ENCODE data around the gene WDR38. TPM values are rescaled to one million over a fixed set of nuclear protein-coding genes. Genes with fewer than 3 reads are reported as not detected.

WDR38 gene
- total RNA-seq, 1 donor from 2014 or later = 6.6 TPM

- intact Hi-C loops (cut with DNase I) = no loop called here
- no peak for ATAC-seq
- no peak for DNase-seq
- TF ChIP-seq CTCF (IDR thresholded peaks at IDR 0.05) = no peak
- Histone ChIP-seq H3K27ac (no peak overlapping the region), H3K36me3 (peaks cover 54% of the 10 kb centered on the region), H3K27me3 (ENCODE audit: low read depth) (no peaks in the 10 kb centered on the region), H3K9me3 (no peaks in the 10 kb centered on the region), H3K4me1 (peaks cover 46% of the 10 kb centered on the region), H3K4me3 (no peak overlapping the region)
Observed at GRCh38 chr9:124873664-124874063, 20.4 kb downstream of the WDR38 start.

GRCh38 chr9:124875501-124875900 lies 22.2 kb downstream of the WDR38 start:
- DNase-seq (no peak), ATAC-seq (no peak)
- H3K36me3 ChIP-seq = peaks cover 72% of the 10 kb centered on the region
- TF ChIP-seq CTCF (IDR thresholded peaks at IDR 0.05) = no peak
- peaks cover 37% of the 10 kb centered on the region for H3K4me1 ChIP-seq
- H3K27me3 ChIP-seq (ENCODE audit: low read depth) = no peaks in the 10 kb centered on the region
- no peak overlapping the region for H3K4me3 ChIP-seq
- intact Hi-C loops (cut with DNase I) = no loop called here
- no peak overlapping the region for H3K27ac ChIP-seq
- no peaks in the 10 kb centered on the region for H3K9me3 ChIP-seq

- no peak for TF ChIP-seq CTCF (IDR thresholded peaks at IDR 0.05)
Observed at GRCh38 chr9:124877021-124877782, 23.9 kb downstream of the WDR38 start.

GRCh38 chr9:124878021-124878420 lies 24.8 kb downstream of the WDR38 start:
- Histone ChIP-seq H3K27ac (no peak overlapping the region), H3K4me1 (peaks cover 12% of the 10 kb centered on the region), H3K9me3 (no peaks in the 10 kb centered on the region), H3K4me3 (no peak overlapping the region), H3K27me3 (ENCODE audit: low read depth) (no peaks in the 10 kb centered on the region), H3K36me3 (peaks cover 98% of the 10 kb centered on the region)
- peak in 1 of 2 donors; percentile 41 for ATAC-seq
- TF ChIP-seq CTCF (IDR thresholded peaks at IDR 0.05) = no peak
- DNase-seq = no peak
- intact Hi-C loops (cut with DNase I) = no loop called here

More at GRCh38 chr9:124877021-124877782, 23.9 kb downstream of the WDR38 start:
- H3K27ac ChIP-seq = no peak overlapping the region
- H3K4me3 ChIP-seq = no peak overlapping the region
- intact Hi-C loops (cut with DNase I) = no loop called here
- no peak for ATAC-seq
- H3K36me3 ChIP-seq = peaks cover 89% of the 10 kb centered on the region
- peaks cover 20% of the 10 kb centered on the region for H3K4me1 ChIP-seq
- H3K27me3 ChIP-seq (ENCODE audit: low read depth) = no peaks in the 10 kb centered on the region
- DNase-seq = no peak
- no peaks in the 10 kb centered on the region for H3K9me3 ChIP-seq

GRCh38 chr9:124878518-124878917 lies 25.3 kb downstream of the WDR38 start:
- ATAC-seq (no peak), DNase-seq (no peak)
- Histone ChIP-seq H3K27ac (no peak overlapping the region), H3K4me3 (no peak overlapping the region), H3K36me3 (peaks cover 98% of the 10 kb centered on the region), H3K4me1 (peaks cover 7% of the 10 kb centered on the region), H3K27me3 (ENCODE audit: low read depth) (no peaks in the 10 kb centered on the region), H3K9me3 (no peaks in the 10 kb centered on the region)
- intact Hi-C loops (cut with DNase I) = no loop called here
- TF ChIP-seq CTCF (IDR thresholded peaks at IDR 0.05) = no peak

Data from lower lobe of right lung (tissue), 2 donors.